GM10248 (cell line): Measurements from ENCODE around the gene CDH11.

Source experiments
- CTCF ChIA-PET: fragments of 300-600 bp; sonication (Branson Sonifier 250); formaldehyde crosslinking; extraction: SDS; loops from one replicate; lab custom pipeline; 2021; ENCODE audit warnings: antibody characterized with exemption; lab: Yijun Ruan, JAX
- POLR2A ChIA-PET: fragments of 350-650 bp; sonication (Branson Sonifier 250); formaldehyde crosslinking; extraction: SDS; loops from one replicate; lab custom pipeline; 2020; ENCODE audit warnings: antibody characterized with exemption; lab: Yijun Ruan, JAX
- DNase-seq: peaks from one replicate; pipeline ENCODE4 v3.0.0; 2012; ENCODE audit errors: extremely low spot score
- TF ChIP-seq, protein P1 (sequence below): IDR thresholded peaks from 2 replicates; pipeline ENCODE4 v1.5.1; 2012; ENCODE audit warnings: mild to moderate bottlenecking, low read depth; ENCODE audit errors: extremely low read depth, missing control alignments, control extremely low read depth

The CDH11 gene

DNA sequence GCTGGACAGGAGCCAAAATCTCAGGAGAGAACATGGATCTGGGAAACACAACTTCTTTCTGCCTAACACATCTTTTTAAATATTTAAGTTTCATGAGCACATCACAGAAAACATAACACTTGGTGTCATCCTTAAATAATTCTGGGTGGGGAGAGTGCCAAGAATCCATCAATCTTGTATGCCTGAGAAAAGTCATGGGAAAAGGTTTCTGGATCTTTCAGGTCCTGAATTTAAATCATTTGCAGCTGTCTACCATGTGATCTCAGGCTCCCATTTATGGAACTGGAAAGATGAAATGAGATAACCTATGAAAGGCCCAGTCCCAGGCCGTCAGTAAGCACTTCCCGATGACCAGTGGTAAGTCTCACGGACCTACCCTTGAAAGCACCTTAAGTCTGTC lies 15.1 kb downstream of the CDH11 start:
- no peak for DNase-seq
- TF ChIP-seq, protein P1, sequence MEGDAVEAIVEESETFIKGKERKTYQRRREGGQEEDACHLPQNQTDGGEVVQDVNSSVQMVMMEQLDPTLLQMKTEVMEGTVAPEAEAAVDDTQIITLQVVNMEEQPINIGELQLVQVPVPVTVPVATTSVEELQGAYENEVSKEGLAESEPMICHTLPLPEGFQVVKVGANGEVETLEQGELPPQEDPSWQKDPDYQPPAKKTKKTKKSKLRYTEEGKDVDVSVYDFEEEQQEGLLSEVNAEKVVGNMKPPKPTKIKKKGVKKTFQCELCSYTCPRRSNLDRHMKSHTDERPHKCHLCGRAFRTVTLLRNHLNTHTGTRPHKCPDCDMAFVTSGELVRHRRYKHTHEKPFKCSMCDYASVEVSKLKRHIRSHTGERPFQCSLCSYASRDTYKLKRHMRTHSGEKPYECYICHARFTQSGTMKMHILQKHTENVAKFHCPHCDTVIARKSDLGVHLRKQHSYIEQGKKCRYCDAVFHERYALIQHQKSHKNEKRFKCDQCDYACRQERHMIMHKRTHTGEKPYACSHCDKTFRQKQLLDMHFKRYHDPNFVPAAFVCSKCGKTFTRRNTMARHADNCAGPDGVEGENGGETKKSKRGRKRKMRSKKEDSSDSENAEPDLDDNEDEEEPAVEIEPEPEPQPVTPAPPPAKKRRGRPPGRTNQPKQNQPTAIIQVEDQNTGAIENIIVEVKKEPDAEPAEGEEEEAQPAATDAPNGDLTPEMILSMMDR, result no peak
- ChIA-PET CTCF (interaction anchor here (1.3 kb wide), 1 partner anchor 10 kb away, joined by 4 read pairs; no protein-coding TSS in a partner anchor), POLR2A (no interaction called here)

DNA sequence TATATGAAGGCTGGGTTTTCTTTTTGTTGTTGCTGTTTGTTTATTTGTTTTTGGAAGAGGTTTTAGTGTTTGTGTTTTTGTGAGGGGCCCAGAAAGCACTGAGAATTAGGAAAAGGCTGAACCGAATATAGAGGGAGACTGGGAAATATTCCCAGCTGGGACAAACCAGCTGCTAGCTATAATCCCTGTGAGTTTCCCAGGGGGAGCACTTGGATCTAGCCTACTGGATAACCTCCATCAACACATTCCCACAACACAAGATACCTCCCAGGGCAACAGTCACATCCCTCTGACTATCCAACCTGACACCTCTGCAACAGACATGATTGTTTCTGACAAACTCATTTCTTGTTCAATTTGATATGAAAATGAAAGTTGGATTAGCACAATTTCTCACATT lies 16.7 kb downstream of the CDH11 start:
- DNase-seq, result no peak
- ChIA-PET CTCF (interaction anchor here (0.9 to 1.5 kb wide), 2 partner anchors 9 to 11 kb away, joined by 3 read pairs; no protein-coding TSS in a partner anchor), POLR2A (no interaction called here)
- TF ChIP-seq, protein P1, result no peak

DNA sequence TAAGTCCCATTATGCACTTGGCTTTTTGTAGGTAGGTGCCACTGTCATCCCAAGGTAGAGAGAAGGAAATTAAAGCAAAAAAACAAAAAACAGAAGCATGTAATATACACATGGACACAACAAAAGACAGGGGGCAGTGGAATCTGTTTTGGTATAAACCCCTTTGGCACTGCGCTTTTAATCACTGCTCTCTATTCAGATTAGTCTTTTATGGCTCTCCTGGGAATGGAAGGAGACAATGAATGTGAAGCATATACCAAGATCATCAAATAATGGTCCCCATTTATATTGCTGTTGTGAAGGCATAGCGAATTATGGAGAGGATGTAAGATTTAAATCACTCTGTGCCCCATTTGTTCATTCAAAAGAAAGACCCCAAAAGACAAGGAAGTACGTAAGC lies 17.4 kb downstream of the CDH11 start:
- POLR2A ChIA-PET, result no interaction called here
- CTCF ChIA-PET, result interaction anchor here (0.9 to 1.5 kb wide), 2 partner anchors 10 to 12 kb away, joined by 3 read pairs; no protein-coding TSS in a partner anchor

DNA sequence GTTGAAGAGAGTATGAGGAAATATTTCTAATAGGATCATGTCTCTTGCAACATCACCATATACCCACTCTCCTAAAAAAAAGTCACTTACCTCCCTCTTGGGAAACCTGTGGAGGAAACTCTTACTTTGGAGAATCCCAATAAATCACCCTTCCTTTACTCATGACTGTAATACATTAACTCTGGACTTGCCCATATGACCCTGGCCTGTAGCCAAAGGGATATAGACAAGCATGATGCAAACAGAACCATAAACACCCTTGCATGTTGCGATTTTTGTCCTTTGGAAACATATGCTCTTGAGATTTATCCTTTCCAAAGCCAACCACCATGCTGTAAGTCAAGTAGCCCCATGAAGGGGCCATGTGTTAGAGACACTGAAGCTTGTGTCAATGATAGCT lies 19.5 kb downstream of the CDH11 start:
- TF ChIP-seq, protein P1, result no peak
- ChIA-PET CTCF (interaction anchor here (1.0 to 1.9 kb wide), 2 partner anchors 14 to 16 kb away, joined by 3 to 4 read pairs; no protein-coding TSS in a partner anchor), POLR2A (no interaction called here)
- DNase-seq, result no peak

More for the DNA sequence above, 17.4 kb downstream of the CDH11 start:
- DNase-seq, result no peak
- TF ChIP-seq, protein P1, result no peak

DNA sequence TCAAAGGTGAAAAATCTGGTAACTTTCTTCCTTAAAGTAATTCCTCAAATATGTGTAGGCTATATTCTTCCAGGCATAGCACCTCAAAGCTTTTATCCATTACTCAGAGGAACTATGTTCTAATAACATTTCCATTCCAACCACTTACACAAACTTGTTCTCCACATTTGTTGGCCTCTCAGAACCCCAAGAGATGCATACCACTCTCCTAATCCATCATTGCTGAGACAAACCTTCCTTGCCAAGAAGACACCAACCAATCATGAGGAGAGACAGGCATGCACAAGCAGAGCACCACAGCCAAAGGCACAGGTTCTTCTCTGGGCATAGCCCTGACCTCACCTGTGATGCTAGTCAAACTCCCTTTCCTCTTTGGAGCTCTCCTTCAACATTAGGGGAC lies 20.9 kb downstream of the CDH11 start:
- CTCF ChIA-PET, result interaction anchor here (1.0 to 1.9 kb wide), 2 partner anchors 15 kb away, joined by 3 to 4 read pairs; no protein-coding TSS in a partner anchor
- no peak for DNase-seq
- POLR2A ChIA-PET, result no interaction called here
- TF ChIP-seq, protein P1, result no peak

DNA sequence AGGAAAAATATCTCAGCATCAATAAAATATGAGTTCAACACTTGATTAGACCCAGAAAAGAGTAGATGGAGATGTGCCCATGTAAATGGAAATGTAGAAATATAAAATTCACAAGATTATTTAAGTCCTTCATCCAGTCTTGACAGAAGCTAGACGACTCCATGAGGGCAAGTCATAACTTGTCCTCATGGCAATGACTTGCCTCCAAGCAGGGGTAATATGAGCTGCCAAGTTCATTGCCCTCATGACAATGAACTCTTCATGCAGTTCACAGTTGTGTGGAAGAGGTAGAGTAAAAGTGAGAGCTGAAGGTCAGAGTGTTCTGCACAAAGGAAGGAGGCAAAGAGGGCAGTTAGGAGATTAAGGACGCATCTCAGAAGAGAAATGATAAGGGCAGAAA lies 22.3 kb downstream of the CDH11 start:
- ChIA-PET CTCF (no interaction called here), POLR2A (no interaction called here)
- TF ChIP-seq, protein P1, result no peak
- no peak for DNase-seq
